ENCODE measurements around the gene HS6ST3. TPM values are rescaled to one million over a fixed set of nuclear protein-coding genes. Genes with fewer than 3 reads are reported as not detected.
A peak's percentile ranks its signal among the peaks of the same experiment; 100 is the strongest.

Gene HS6ST3
- total and polyA plus RNA-seq, 7 donors = under 0.01 to 0.71 (median 0.33) TPM; not detected in 2

GRCh38 chr13:96052656-96053002 lies 37.3 kb upstream of the HS6ST3 start:
- no peak for DNase-seq
- no peaks in the 10 kb centered on the region for H3K36me3 ChIP-seq
- WGBS, 2 donors = 1 to 3% methylated on average over 12 of the region's 12 CpGs
- peak overlapping the region; percentile 83 to 93 (median 88) for H3K4me3 ChIP-seq
- TF ChIP-seq POLR2A (IDR thresholded peaks at IDR 0.05) (no peak), POLR2AphosphoS5 (IDR thresholded peaks at IDR 0.05) (peak in 1 of 4 donors; percentile 10)
- TF ChIP-seq, protein P1, sequence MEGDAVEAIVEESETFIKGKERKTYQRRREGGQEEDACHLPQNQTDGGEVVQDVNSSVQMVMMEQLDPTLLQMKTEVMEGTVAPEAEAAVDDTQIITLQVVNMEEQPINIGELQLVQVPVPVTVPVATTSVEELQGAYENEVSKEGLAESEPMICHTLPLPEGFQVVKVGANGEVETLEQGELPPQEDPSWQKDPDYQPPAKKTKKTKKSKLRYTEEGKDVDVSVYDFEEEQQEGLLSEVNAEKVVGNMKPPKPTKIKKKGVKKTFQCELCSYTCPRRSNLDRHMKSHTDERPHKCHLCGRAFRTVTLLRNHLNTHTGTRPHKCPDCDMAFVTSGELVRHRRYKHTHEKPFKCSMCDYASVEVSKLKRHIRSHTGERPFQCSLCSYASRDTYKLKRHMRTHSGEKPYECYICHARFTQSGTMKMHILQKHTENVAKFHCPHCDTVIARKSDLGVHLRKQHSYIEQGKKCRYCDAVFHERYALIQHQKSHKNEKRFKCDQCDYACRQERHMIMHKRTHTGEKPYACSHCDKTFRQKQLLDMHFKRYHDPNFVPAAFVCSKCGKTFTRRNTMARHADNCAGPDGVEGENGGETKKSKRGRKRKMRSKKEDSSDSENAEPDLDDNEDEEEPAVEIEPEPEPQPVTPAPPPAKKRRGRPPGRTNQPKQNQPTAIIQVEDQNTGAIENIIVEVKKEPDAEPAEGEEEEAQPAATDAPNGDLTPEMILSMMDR (IDR thresholded peaks at IDR 0.05) = no peak
- intact Hi-C loops (cut with DNase I) = loop anchor here (5.0 kb wide), 1 partner anchor 1380 kb away; the partner anchor contains the start of gene RAP2A
- no peaks in the 10 kb centered on the region for H3K27me3 ChIP-seq
- peaks cover 0 to 12% (median 10%) of the 10 kb centered on the region in 4 donors for H3K4me1 ChIP-seq
- no peaks in the 10 kb centered on the region for H3K9me3 ChIP-seq
- peak overlapping the region; percentile 81 to 87 (median 82) for H3K27ac ChIP-seq

DNA sequence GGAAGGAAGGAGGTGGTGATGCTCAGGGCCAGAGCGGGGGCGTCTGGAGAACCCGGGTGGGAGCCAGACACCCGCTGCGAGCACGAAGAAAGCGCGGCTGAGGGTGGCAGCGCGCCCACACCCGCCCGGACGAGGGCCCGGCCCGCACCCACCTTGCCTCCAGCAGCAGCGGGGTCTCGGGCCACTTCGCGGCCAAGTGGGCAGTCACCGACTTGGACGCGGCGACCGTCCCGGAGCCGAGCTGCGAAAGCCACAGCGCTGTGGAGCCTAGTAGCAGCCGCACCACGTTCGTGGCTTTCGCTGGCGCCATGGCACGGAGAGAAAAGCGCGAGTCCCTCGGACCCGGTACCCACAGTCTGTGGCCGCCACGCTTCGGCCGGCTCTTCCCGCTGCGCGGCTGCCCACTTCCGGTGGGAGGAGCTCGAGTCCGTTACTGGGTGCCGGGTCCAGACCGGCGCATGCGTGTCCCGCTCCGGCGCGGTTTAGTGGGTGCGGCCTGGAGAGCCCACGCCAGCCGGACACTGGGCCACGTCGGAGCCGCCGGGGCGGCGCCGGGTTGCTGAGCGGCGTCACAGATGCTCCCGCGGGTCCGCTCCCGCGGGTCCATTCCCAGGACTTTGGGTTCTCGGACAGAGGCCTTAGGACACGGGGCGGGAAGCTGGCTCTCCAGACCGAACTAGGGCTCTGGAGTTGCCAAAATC lies 36.8 kb upstream of the HS6ST3 start, which contains the start of gene UGGT2:
Gene UGGT2, minus strand, starts transcription at position 399 of the 701 bp plus-strand sequence. Its CDS starts 89 bp downstream, at position 310.
- WGBS, 2 donors = 1% methylated on average over 77 of the region's 77 CpGs
- Histone ChIP-seq H3K4me3 (peak within 1 kb of the TSS; percentile 83 to 93 (median 88)), H3K27me3 (no peaks in the 10 kb centered on the region), H3K9me3 (no peaks in the 10 kb centered on the region), H3K4me1 (peaks cover 0 to 12% (median 10%) of the 10 kb centered on the region in 4 donors), H3K27ac (peak within 1 kb of the TSS; percentile 81 to 87 (median 82)), H3K36me3 (no peaks in the 10 kb centered on the region)
- TF ChIP-seq, protein P1 (IDR thresholded peaks at IDR 0.05) = no peak
- TF ChIP-seq POLR2A (IDR thresholded peaks at IDR 0.05) = peak; percentile 58 to 60
- peak in 1 of 4 donors; percentile 50 for TF ChIP-seq EP300 (IDR thresholded peaks at IDR 0.05)
- peak; percentile 88 to 96 (median 91) for TF ChIP-seq POLR2AphosphoS5 (IDR thresholded peaks at IDR 0.05)
- intact Hi-C loops (cut with DNase I) = loop anchor here (5.0 kb wide), 1 partner anchor 1379 kb away; the partner anchor contains the start of gene RAP2A
- peak; percentile 98 for DNase-seq

GRCh38 chr13:96065849-96066248 lies 24.1 kb upstream of the HS6ST3 start:
- intact Hi-C loops (cut with DNase I) = no loop called here
- Histone ChIP-seq H3K9me3 (no peaks in the 10 kb centered on the region), H3K4me3 (no peak overlapping the region), H3K4me1 (no peaks in the 10 kb centered on the region), H3K27me3 (no peaks in the 10 kb centered on the region), H3K36me3 (no peaks in the 10 kb centered on the region), H3K27ac (no peak overlapping the region)
- no peak for TF ChIP-seq EP300 (IDR thresholded peaks at IDR 0.05)
- no peak for TF ChIP-seq POLR2A (IDR thresholded peaks at IDR 0.05)
- no peak for TF ChIP-seq POLR2AphosphoS5 (IDR thresholded peaks at IDR 0.05)
- TF ChIP-seq, protein P1 (IDR thresholded peaks at IDR 0.05) = no peak
- no peak for DNase-seq
- WGBS, 2 donors = 87 to 90% methylated on average over 2 of the region's 2 CpGs

GRCh38 chr13:96068729-96069128 lies 21.2 kb upstream of the HS6ST3 start:
- no peaks in the 10 kb centered on the region for H3K4me1 ChIP-seq
- TF ChIP-seq POLR2AphosphoS5 (IDR thresholded peaks at IDR 0.05) (no peak), POLR2A (IDR thresholded peaks at IDR 0.05) (no peak), EP300 (IDR thresholded peaks at IDR 0.05) (no peak)
- TF ChIP-seq, protein P1 (IDR thresholded peaks at IDR 0.05) = no peak
- no peaks in the 10 kb centered on the region for H3K9me3 ChIP-seq
- H3K27me3 ChIP-seq = no peaks in the 10 kb centered on the region
- 72 to 86% methylated on average over 2 of the region's 2 CpGs for WGBS, 2 donors
- no peak for DNase-seq
- no peak overlapping the region for H3K27ac ChIP-seq
- H3K4me3 ChIP-seq = no peak overlapping the region
- intact Hi-C loops (cut with DNase I) = no loop called here
- no peaks in the 10 kb centered on the region for H3K36me3 ChIP-seq

Measured in sigmoid colon (tissue), 7 donors.